ENCODE data around the gene PRR29. TPM values are rescaled to one million over a fixed set of nuclear protein-coding genes. Genes with fewer than 3 reads are reported as not detected.

PRR29 gene
- total RNA-seq, 1 experiment from 2014 or later: not detected

DNA sequence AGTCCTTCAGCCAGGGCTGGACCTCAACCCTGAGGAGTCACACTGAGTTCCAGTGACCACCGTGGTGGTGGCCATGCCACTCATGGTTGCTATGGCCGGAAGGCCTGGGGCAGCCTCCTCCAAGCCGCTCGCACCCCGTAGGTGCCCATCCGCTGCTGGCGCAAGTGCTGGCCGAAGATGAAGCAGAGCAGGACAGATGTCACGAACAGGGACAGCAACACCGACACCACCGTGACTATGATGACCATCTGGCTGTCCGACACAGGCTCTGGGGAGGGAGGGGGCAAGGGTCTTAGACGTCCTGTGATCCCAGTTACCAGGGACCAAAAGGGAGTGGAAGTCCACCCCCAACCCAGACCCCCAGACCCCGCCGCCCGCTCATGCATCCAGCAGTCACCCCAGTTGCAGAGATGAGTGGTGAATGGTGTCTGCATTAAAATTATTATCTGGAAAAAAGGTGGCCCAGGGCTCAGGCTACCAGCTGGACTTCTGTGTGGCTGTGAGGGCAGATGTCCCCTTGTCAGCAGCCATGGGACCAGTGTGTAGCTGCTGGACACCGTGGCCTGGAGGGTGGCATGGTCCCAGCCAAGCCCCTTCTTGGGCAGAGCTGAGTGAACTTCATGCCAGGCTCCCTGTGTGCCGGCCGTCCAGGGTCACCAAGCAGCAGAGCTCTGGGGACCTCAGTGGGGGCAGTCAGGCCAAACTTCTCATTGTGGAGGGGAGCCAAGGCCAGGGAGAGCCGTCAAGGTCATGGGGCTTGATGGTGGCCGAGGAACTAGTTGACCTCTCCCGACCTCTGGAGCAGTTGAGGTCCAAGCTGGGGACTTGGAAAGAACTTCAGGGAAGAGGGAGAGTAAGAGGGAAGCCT lies 4.7 kb downstream of the PRR29 start:
- DNase-seq (ENCODE audit: unreplicated experiment): no peak
- POLR2A ChIA-PET: no interaction called here
- TF ChIP-seq, protein P1, sequence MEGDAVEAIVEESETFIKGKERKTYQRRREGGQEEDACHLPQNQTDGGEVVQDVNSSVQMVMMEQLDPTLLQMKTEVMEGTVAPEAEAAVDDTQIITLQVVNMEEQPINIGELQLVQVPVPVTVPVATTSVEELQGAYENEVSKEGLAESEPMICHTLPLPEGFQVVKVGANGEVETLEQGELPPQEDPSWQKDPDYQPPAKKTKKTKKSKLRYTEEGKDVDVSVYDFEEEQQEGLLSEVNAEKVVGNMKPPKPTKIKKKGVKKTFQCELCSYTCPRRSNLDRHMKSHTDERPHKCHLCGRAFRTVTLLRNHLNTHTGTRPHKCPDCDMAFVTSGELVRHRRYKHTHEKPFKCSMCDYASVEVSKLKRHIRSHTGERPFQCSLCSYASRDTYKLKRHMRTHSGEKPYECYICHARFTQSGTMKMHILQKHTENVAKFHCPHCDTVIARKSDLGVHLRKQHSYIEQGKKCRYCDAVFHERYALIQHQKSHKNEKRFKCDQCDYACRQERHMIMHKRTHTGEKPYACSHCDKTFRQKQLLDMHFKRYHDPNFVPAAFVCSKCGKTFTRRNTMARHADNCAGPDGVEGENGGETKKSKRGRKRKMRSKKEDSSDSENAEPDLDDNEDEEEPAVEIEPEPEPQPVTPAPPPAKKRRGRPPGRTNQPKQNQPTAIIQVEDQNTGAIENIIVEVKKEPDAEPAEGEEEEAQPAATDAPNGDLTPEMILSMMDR (IDR thresholded peaks at IDR 0.05; ENCODE audit: unreplicated experiment): no peak
- H3K4me1 Mint-ChIP-seq (ENCODE audit: insufficient read depth, unreplicated experiment): peaks cover 17% of the 10 kb centered on the region
- H3K9me3 Mint-ChIP-seq (ENCODE audit: unreplicated experiment): no peaks in the 10 kb centered on the region
- H3K4me3 Mint-ChIP-seq (ENCODE audit: unreplicated experiment): no peak overlapping the region
- no peaks in the 10 kb centered on the region for H3K36me3 Mint-ChIP-seq (ENCODE audit: insufficient read depth, unreplicated experiment)
- no peak overlapping the region for H3K27ac Mint-ChIP-seq (ENCODE audit: low read depth, unreplicated experiment)
- intact Hi-C loops (cut with micrococcal nuclease): no loop called here
- CTCF ChIA-PET: interaction anchor here (0.6 to 1.0 kb wide), 2 partner anchors 83 to 181 kb away, joined by 3 read pairs; no protein-coding TSS in a partner anchor
- no TSS peak for BruUV-seq (replicated peaks)
- peaks cover 22% of the 10 kb centered on the region for H3K27me3 Mint-ChIP-seq (ENCODE audit: insufficient read depth, unreplicated experiment)

DNA sequence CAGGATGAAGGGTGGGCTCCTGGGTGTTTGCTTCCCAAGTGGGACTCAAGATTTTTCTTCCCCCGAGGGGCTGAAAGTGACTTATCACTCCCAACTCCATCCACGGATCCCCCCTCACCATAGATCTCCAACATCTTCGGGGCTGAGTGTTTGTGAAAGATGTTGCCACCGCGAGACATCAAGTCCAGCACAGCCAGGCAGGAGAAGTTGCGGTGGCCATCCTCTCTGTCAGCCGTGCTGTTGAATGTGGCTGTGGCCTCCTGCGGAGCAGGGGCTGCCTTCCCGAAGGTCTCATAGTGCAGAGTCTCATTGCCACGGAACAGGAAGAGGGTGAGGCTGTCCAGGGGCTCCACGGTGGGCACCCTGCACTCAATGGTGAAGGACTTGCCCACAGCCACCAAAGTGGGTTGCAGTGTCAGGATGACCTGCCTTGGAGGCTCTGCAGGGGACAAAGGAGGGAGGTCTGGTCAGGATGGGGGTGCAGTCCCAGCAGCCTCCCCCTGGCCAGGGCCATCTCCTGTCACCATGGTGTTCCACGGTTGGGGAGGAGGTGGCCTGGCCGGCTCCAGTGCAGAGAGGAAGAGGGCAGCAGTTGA lies 5.5 kb downstream of the PRR29 start:
- BruUV-seq (replicated peaks): no TSS peak
- Mint-ChIP-seq H3K27me3 (ENCODE audit: insufficient read depth, unreplicated experiment) (peaks cover 16% of the 10 kb centered on the region), H3K9me3 (ENCODE audit: unreplicated experiment) (no peaks in the 10 kb centered on the region), H3K4me1 (ENCODE audit: insufficient read depth, unreplicated experiment) (peaks cover 17% of the 10 kb centered on the region), H3K4me3 (ENCODE audit: unreplicated experiment) (no peak overlapping the region), H3K27ac (ENCODE audit: low read depth, unreplicated experiment) (no peak overlapping the region), H3K36me3 (ENCODE audit: insufficient read depth, unreplicated experiment) (no peaks in the 10 kb centered on the region)
- intact Hi-C loops (cut with micrococcal nuclease): no loop called here
- DNase-seq (ENCODE audit: unreplicated experiment): no peak
- TF ChIP-seq, protein P1 (IDR thresholded peaks at IDR 0.05; ENCODE audit: unreplicated experiment): no peak
- ChIA-PET POLR2A (no interaction called here), CTCF (interaction anchor here (1.0 kb wide), 1 partner anchor 84 kb away, joined by 3 read pairs; no protein-coding TSS in a partner anchor)

DNA sequence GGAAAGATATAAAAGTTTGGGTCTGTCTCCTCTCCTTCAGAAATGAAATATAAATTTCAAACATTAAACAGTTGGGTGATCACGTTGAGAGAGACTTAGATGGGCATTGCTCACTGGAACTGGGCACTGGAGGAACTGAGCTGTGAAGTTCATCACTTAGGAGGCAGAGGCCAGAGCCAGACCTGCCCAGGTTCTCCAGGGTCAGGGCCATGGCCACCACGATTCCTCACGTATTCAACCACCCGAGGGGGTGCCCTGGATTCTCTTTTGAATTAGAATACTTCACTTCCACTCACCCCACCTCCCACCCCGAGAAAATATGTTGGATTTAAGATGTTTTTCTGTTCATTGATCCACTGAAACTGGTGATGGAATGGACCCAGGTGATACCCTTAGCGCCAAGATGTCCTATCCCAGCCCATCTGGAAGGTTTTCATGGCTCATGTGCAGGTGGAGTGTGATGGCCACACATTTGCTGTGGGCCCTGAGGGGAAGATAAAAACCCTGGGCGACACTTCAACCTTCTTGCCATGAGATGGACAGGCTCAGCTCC lies 6.1 kb downstream of the PRR29 start:
- Mint-ChIP-seq H3K36me3 (ENCODE audit: insufficient read depth, unreplicated experiment) (no peaks in the 10 kb centered on the region), H3K4me3 (ENCODE audit: unreplicated experiment) (no peak overlapping the region), H3K4me1 (ENCODE audit: insufficient read depth, unreplicated experiment) (peaks cover 16% of the 10 kb centered on the region), H3K27me3 (ENCODE audit: insufficient read depth, unreplicated experiment) (peaks cover 10% of the 10 kb centered on the region), H3K27ac (ENCODE audit: low read depth, unreplicated experiment) (no peak overlapping the region), H3K9me3 (ENCODE audit: unreplicated experiment) (no peaks in the 10 kb centered on the region)
- TF ChIP-seq, protein P1 (IDR thresholded peaks at IDR 0.05; ENCODE audit: unreplicated experiment): no peak
- DNase-seq (ENCODE audit: unreplicated experiment): no peak
- ChIA-PET POLR2A (no interaction called here), CTCF (interaction anchor here (0.6 kb wide), 1 partner anchor 21 kb away, joined by 3 read pairs; no protein-coding TSS in a partner anchor)
- BruUV-seq (replicated peaks): no TSS peak
- intact Hi-C loops (cut with micrococcal nuclease): no loop called here
